GM18508 (cell line): ENCODE results near the gene ANKRD18B.
"Not testable (repeated sequence)": the region's sequence is repeated elsewhere in the genome, so short reads cannot be mapped to it uniquely, and the experiment has no call there.

Experiments used
- ATAC-seq: cut with Tn5 transposase; IDR thresholded peaks from one replicate; pipeline ENCODE4 v1.9.1; 2021; ENCODE audit warnings: moderate number of reproducible peaks; ENCODE audit not compliant: insufficient read depth, unreplicated experiment

ANKRD18B gene

DNA sequence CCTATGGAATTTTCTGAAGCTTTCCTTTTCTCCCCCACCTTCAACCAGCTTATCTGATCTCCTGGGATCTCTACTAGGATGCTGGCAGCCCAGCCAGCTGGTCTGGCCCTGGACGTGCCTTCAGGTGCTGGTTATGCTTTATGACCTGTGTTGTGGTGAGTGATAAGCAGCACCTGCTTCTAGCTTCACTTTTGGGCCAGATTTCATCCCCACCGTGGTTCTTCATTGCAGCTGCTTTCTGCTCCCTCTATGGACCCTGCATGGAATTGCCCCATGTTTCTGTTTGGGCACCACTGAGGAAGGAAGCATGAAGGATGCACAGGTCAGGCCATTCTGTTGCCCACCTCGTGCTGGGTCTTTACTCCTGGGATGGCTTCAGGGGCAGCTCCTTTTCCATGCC is 80.2 kb downstream of the ANKRD18B start:
- not testable (repeated sequence) for ATAC-seq

DNA sequence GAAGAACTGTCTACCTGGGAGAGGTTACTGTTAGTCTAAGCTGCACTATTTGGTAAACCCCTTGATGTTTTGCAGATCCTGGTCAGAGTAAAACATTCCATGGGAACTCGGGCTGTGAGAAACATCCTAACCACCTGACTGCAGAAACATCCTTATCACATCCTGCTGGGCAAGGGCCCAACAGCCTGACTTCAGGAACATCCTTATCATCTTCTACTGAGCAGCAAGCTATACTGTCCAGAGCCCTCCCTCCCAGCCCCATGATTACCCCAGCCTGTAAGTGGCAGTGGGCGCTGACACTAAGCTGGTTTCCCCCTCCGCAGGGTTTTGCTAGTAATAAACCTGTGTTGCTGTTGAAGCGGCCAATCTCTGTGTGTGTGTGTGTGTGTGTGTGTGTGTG is 80.9 kb downstream of the ANKRD18B start:
- ATAC-seq: not testable (repeated sequence)

DNA sequence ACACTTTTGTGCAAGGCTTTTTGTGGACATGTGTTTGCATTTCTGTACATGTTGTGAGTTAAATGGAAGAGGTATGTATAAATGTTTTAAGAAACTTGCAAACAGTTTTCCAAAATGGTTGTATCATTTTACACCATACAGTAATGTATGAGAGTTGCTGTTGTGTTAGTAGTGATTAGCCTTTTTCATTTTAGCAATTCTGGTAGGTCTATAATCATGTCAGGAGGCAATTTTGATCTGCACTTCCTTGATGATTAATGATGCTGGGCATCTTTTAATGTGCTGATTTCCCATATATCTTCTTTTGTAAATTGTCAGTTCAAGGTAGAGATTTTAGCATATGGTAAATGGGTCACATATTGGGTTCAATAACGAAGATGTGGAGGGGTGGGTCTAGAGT is 87.3 kb downstream of the ANKRD18B start:
- no peak for ATAC-seq

DNA sequence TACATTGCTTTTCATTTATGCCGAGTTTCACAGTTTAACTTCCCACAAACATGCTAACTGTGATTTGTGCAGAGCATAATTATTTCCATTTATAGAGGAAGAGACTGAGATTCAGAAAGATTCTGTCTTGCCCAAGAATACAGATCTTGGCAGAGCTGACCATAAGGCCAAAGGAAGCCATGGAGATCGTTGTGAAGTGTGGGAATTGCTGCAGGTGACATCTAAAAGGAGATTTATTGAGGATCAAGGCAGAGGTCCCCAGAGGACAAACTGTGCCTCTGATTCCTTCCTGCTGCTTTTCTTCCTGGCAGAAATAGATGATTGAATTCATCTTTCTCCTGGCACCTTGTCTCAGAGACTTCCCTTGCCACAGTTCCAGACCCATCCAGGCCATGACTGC is 88.4 kb downstream of the ANKRD18B start:
- ATAC-seq: not testable (repeated sequence)

DNA sequence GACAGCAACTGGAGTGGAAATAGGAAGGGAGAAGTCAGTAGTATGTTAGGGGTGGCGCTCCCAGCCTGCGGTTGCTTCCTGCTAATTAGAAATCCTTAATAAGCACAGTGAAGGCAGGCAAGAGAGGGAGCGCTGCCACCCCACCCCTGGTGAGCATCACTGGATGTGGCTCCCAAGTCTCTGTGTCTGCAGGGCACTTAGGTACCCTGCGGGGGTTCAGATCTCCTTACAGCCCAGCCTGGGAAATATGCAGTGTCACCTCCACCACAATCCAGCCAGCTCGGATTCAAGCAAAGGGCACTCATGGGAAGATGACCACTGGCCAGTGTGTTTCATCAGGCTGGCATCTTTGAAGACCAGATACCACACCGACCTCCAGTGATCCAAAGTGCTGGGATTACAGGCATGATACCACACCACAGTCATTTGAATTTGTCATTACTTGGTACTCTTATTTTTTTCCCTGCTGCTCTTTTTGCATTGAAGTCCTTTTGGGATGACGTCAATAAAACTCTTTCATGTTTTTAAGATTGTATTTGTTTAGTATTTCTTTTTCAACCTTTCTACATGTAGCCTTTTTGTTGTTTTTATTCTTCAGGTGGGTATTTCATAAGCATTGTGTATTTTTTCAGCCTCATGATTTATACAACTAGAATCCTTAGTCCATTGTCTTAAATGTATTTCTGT is 90.1 kb downstream of the ANKRD18B start:
- ATAC-seq: no peak

DNA sequence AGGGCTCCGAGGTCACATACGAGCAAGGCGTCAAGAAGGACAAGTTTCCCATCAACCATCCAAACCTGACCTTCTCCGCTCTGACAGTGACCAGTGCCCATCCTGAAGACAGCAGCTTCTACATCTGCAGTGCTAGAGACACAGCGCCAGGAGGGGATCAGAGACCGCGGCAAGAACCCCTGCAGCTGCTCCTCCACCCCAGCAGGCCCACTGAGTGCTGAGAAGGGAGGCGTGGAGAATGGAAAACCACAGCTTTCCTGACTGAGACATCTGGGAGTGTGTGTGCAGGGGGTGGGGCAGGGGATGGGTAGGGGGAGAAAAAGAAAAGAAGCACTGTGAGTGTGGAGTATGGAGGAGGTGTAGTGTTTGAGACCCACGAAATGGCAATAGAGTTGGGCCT is 94.3 kb downstream of the ANKRD18B start:
- ATAC-seq: not testable (repeated sequence)

DNA sequence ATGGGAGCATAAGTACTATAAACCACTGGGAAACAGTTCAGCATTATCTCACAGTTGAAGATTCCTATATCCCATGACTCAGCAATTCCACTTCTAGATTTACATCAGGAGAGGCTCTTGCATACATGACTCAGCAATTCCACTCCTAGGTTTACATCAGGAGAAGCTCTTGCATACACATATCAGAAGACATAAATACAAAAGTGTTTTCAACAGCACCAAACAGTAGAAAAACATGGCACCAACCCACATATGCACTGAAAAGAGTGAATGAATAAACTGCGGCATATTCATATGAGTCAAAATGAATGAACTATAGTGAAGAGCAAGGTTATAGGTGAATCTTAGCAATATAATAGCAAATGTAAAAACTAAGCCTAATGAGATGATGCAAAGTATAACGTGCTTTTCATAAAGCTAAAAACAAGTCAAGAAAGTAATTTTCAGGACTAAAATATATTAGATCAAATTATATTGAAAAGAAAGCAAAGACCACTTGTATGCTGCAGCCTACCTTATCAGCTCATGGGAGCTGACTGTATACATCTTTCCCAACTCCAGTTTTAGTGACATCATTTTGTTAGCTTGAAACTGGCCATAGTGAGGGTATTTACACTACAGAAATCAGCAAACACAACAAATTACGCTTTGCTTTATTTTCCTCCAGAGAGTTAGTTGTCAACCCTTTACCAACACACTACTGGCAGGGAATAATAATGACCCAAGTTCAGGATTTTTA is 95.8 kb downstream of the ANKRD18B start:
- ATAC-seq: no peak

DNA sequence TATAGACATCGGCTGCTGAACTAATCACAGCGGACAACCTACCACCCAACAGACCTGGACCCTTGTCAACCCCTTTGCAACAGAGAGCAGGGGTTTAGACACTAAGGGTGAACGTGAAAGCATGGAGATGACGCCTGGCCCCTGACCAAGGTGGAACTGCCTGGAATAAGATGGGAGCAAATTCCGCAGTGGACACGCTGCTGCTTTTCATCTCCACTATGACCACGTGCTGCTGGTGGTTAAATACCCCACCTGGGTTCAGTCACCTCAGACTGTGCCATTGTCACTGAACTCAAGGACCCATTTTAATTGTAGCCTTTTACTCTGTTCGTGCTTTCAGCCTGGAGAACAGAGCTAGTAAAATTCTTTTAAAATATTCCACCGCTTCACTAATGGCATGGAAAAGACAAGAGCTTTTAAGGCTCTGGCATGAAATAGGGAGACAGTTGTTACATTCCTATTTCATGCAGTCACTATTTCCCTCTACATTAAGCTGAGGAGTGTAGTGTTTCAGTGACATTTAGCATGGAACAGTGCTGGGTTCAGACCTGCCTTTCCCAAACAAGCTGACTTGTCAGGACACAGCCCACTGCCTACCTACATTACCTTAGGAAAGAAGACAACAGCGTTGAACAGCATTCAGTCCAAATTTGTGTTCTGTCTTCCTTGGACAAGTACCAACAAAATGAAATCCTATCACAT is 96.8 kb downstream of the ANKRD18B start:
- ATAC-seq: no peak
